Measurements from ENCODE around the gene UBR2. TPM values are rescaled to one million over a fixed set of nuclear protein-coding genes. Genes with fewer than 3 reads are reported as not detected.

The UBR2 gene
- total RNA-seq, 1 experiment from 2014 or later, result 21.1 TPM

GRCh38 chr6:42642794-42643193, 79.0 kb downstream of the UBR2 start:
- CTCF ChIA-PET, result interaction anchor here (0.5 kb wide), 1 partner anchor 268 kb away, joined by 3 read pairs; no protein-coding TSS in a partner anchor
- no TSS peak for BruUV-seq (replicated peaks)

GRCh38 chr6:42644211-42644610, 80.4 kb downstream of the UBR2 start:
- Histone ChIP-seq H2AFZ (no peak overlapping the region), H3K79me2 (ENCODE audit: low read depth) (no peaks in the 10 kb centered on the region), H3K27me3 (ENCODE audit: insufficient read depth, low read depth) (no peaks in the 10 kb centered on the region), H3K4me2 (no peak overlapping the region), H3K4me1 (replicated peaks; ENCODE audit: insufficient read depth) (no peaks in the 10 kb centered on the region), H3K9me3 (ENCODE audit: insufficient read depth, low read depth) (no peaks in the 10 kb centered on the region), H4K20me1 (ENCODE audit: insufficient read depth) (no peaks in the 10 kb centered on the region), H3K36me3 (ENCODE audit: low read depth) (peaks cover 5% of the 10 kb centered on the region), H3K9me2 (ENCODE audit: insufficient read depth) (no peaks in the 10 kb centered on the region), H3F3A (ENCODE audit: insufficient read depth, low read depth) (no peaks in the 10 kb centered on the region), H3K4me3 (no peak overlapping the region), H3K27ac (no peak overlapping the region)
- DNase-seq, result no peak
- intact Hi-C loops (cut with micrococcal nuclease; ENCODE audit: unreplicated experiment), result no loop called here
- BruUV-seq (replicated peaks), result no TSS peak
- CTCF ChIA-PET, result no interaction called here
- POLR2A ChIA-PET (ENCODE audit: unreplicated experiment), result no interaction called here
- TF ChIP-seq EZH2 (IDR thresholded peaks at IDR 0.05; ENCODE audit: low read depth) (no peak), CTCF (conservative IDR thresholded peaks at IDR 0.05) (no peak)

More at GRCh38 chr6:42642794-42643193, 79.0 kb downstream of the UBR2 start:
- Histone ChIP-seq H3K36me3 (ENCODE audit: low read depth) (peaks cover under 1% of the 10 kb centered on the region; the same call in 1 of the 2 replicates), H3K79me2 (ENCODE audit: low read depth) (no peaks in the 10 kb centered on the region), H2AFZ (no peak overlapping the region), H3K9me2 (ENCODE audit: insufficient read depth) (no peaks in the 10 kb centered on the region), H4K20me1 (ENCODE audit: insufficient read depth) (no peaks in the 10 kb centered on the region), H3K27me3 (ENCODE audit: insufficient read depth, low read depth) (no peaks in the 10 kb centered on the region), H3K27ac (no peak overlapping the region), H3K4me1 (replicated peaks; ENCODE audit: insufficient read depth) (no peaks in the 10 kb centered on the region), H3K4me2 (no peak overlapping the region), H3K4me3 (no peak overlapping the region), H3K9me3 (ENCODE audit: insufficient read depth, low read depth) (no peaks in the 10 kb centered on the region), H3F3A (ENCODE audit: insufficient read depth, low read depth) (no peaks in the 10 kb centered on the region)
- intact Hi-C loops (cut with micrococcal nuclease; ENCODE audit: unreplicated experiment), result no loop called here
- POLR2A ChIA-PET (ENCODE audit: unreplicated experiment), result no interaction called here
- TF ChIP-seq EZH2 (IDR thresholded peaks at IDR 0.05; ENCODE audit: low read depth) (no peak), CTCF (conservative IDR thresholded peaks at IDR 0.05) (no peak)
- no peak for DNase-seq

- Histone ChIP-seq H4K20me1 (ENCODE audit: insufficient read depth) (no peaks in the 10 kb centered on the region), H3F3A (ENCODE audit: insufficient read depth, low read depth) (peaks cover 10% of the 10 kb centered on the region; the same call in 1 of the 2 replicates), H3K27ac (no peak overlapping the region), H3K9me2 (ENCODE audit: insufficient read depth) (no peaks in the 10 kb centered on the region), H3K36me3 (ENCODE audit: low read depth) (peaks cover 22% of the 10 kb centered on the region), H3K79me2 (ENCODE audit: low read depth) (no peaks in the 10 kb centered on the region), H3K4me1 (replicated peaks; ENCODE audit: insufficient read depth) (no peaks in the 10 kb centered on the region), H3K4me2 (no peak overlapping the region), H3K27me3 (ENCODE audit: insufficient read depth, low read depth) (no peaks in the 10 kb centered on the region), H3K9me3 (ENCODE audit: insufficient read depth, low read depth) (no peaks in the 10 kb centered on the region), H3K4me3 (no peak overlapping the region), H2AFZ (no peak overlapping the region)
- DNase-seq, result no peak
- ChIA-PET CTCF (no interaction called here), POLR2A (ENCODE audit: unreplicated experiment) (no interaction called here)
- intact Hi-C loops (cut with micrococcal nuclease; ENCODE audit: unreplicated experiment), result no loop called here
- no TSS peak for BruUV-seq (replicated peaks)
- TF ChIP-seq CTCF (conservative IDR thresholded peaks at IDR 0.05) (no peak), EZH2 (IDR thresholded peaks at IDR 0.05; ENCODE audit: low read depth) (no peak)
Observed at GRCh38 chr6:42652024-42652746, 88.4 kb downstream of the UBR2 start.

Measured in PC-9 (cell line).